SK-N-SH (cell line): Measurements from ENCODE around the gene LFNG. TPM values are rescaled to one million over a fixed set of nuclear protein-coding genes. Genes with fewer than 3 reads are reported as not detected.

ENCODE experiments used
- CTCF ChIA-PET: fragments of 300-600, 350-600 bp; formaldehyde crosslinking; extraction: SDS; loops from one replicate; lab custom pipeline; 2021; lab: Yijun Ruan, JAX
- POLR2A ChIA-PET: fragments of 350-600 bp; sonication (Branson Sonifier 250); formaldehyde crosslinking; extraction: SDS; loops from one replicate; lab custom pipeline; 2020; ENCODE audit warnings: antibody characterized with exemption, inconsistent platforms; lab: Yijun Ruan, JAX
- DNase-seq: peaks from one replicate; pipeline ENCODE4 v3.0.0; 2012
- H2AFZ ChIP-seq: fragments of 200-600 bp; sonication (generic); 2 replicates; pipeline ENCODE4 v1.8.1; 2016; ENCODE audit warnings: antibody characterized with exemption, mild to moderate bottlenecking, low read depth
- H3F3A ChIP-seq: fragments of 200-600 bp; sonication (generic); replicated peaks from 2 replicates; pipeline ENCODE3; 2016; ENCODE audit warnings: antibody characterized with exemption, mild to moderate bottlenecking; ENCODE audit not compliant: insufficient read depth
- H3K27ac ChIP-seq, 2 experiments: fragments of 200-500 bp in 1 of 2; fragments of 200-600 bp in 1 of 2; sonication (Bioruptor generic) in 1 of 2; sonication (generic), shearing (Covaris generic) in 1 of 2; 2 replicates each; pipeline versions ENCODE4 v1.5.1 to v1.6.1; 2014 to 2016; ENCODE audit warnings: low read depth in 2 of 2, inconsistent platforms in 1 of 2, low read length in 1 of 2, mild to moderate bottlenecking in 1 of 2, mixed read lengths in 1 of 2
- H3K27me3 ChIP-seq: fragments of 200-600 bp; sonication (generic), shearing (Covaris generic); 2 replicates; pipeline ENCODE4 v1.6.1; 2016; ENCODE audit warnings: mixed run types; ENCODE audit not compliant: insufficient read depth
- H3K36me3 ChIP-seq, 2 experiments: fragments of 200-500 bp in 1 of 2; fragments of 200-600 bp in 1 of 2; sonication (Bioruptor generic) in 1 of 2; sonication (generic) in 1 of 2; replicated peaks in 1 of 2; 2 replicates each; pipeline versions ENCODE3 to v1.5.1; 2014 to 2016; ENCODE audit warnings: low read length in 1 of 2, mild to moderate bottlenecking in 1 of 2; ENCODE audit not compliant: insufficient read depth in 2 of 2, control insufficient read depth in 1 of 2
- H3K4me1 ChIP-seq, 2 experiments: fragments of 200-500 bp in 1 of 2; fragments of 200-600 bp in 1 of 2; sonication (Bioruptor generic) in 1 of 2; sonication (generic), shearing (Covaris generic) in 1 of 2; 2 replicates each; pipeline versions ENCODE4 v1.5.1 to v1.6.1; 2014 to 2016; ENCODE audit warnings: low read depth in 1 of 2, low read length in 1 of 2, mixed run types in 1 of 2; ENCODE audit not compliant: insufficient read depth in 2 of 2, control insufficient read depth in 1 of 2
- H3K4me2 ChIP-seq: fragments of 200-600 bp; sonication (generic), shearing (Covaris generic); 2 replicates; pipeline ENCODE4 v1.6.1; 2017; ENCODE audit warnings: mixed run types
- H3K4me3 ChIP-seq, 2 experiments: fragments of 200-500 bp in 1 of 2; fragments of 200-600 bp in 1 of 2; sonication (Bioruptor generic) in 1 of 2; sonication (generic), shearing (Covaris generic) in 1 of 2; 2 replicates each; pipeline versions ENCODE4 v1.5.1 to v1.8.1; 2014 to 2016; ENCODE audit warnings: low read depth in 2 of 2, inconsistent platforms in 1 of 2, low read length in 1 of 2, mild to moderate bottlenecking in 1 of 2, mixed read lengths in 1 of 2, moderate library complexity in 1 of 2
- H3K79me2 ChIP-seq: fragments of 200-600 bp; sonication (generic); 2 replicates; pipeline ENCODE4 v1.8.1; 2017; ENCODE audit warnings: mild to moderate bottlenecking; ENCODE audit not compliant: insufficient read depth
- H3K9ac ChIP-seq: fragments of 200-600 bp; sonication (generic); 2 replicates; pipeline ENCODE4 v1.6.1; 2017; ENCODE audit warnings: mixed run types
- H3K9me2 ChIP-seq: fragments of 200-600 bp; sonication (generic); 2 replicates; pipeline ENCODE4 v1.6.1; 2017; ENCODE audit warnings: mixed run types
- H3K9me3 ChIP-seq: fragments of 200-600 bp; sonication (generic); 2 replicates; pipeline ENCODE4 v1.6.1; 2017; ENCODE audit warnings: mixed run types, mild to moderate bottlenecking, moderate library complexity
- H4K20me1 ChIP-seq: fragments of 200-600 bp; sonication (generic); 2 replicates; pipeline ENCODE4 v1.6.1; 2017; ENCODE audit warnings: mild to moderate bottlenecking, mixed run types; ENCODE audit not compliant: insufficient read depth
- EP300 ChIP-seq, 2 experiments: IDR thresholded peaks; 2 replicates each; pipeline versions ENCODE4 v1.4.0 to v1.6.1; 2012; ENCODE audit warnings: borderline replicate concordance in 1 of 2, low read depth in 1 of 2, low read length in 1 of 2
- FOSL2 ChIP-seq: IDR thresholded peaks from 2 replicates; pipeline ENCODE4 v1.4.0; 2012; ENCODE audit warnings: low read depth, mild to moderate bottlenecking, moderate library complexity, borderline replicate concordance
- GATA2 ChIP-seq: sonication (generic); formaldehyde crosslinking; IDR thresholded peaks from 2 replicates; pipeline ENCODE4 v1.5.0; 2020; ENCODE audit warnings: mild to moderate bottlenecking, missing genetic modification reagents
- MEF2A ChIP-seq: IDR thresholded peaks from 2 replicates; pipeline ENCODE4 v1.4.0; 2012; ENCODE audit warnings: low read depth, borderline replicate concordance
- POLR2AphosphoS5 ChIP-seq: IDR thresholded peaks from 2 replicates; pipeline ENCODE4 v1.6.1; 2012; ENCODE audit warnings: low read depth, low read length
- RAD21 ChIP-seq: IDR thresholded peaks from 2 replicates; pipeline ENCODE4 v1.6.1; 2012; ENCODE audit warnings: mild to moderate bottlenecking, low read length
- RCOR1 ChIP-seq: fragments of 150-350 bp; IDR thresholded peaks from 2 replicates; pipeline ENCODE4 v1.6.1; 2017; ENCODE audit warnings: antibody characterized with exemption, low read length
- RFX5 ChIP-seq: IDR thresholded peaks from 2 replicates; pipeline ENCODE4 v1.6.1; 2012; ENCODE audit warnings: mild to moderate bottlenecking, improper control_type of control experiment, low read length
- SMC3 ChIP-seq: IDR thresholded peaks from 2 replicates; pipeline ENCODE4 v1.6.1; 2012; ENCODE audit warnings: low read depth, low read length, improper control_type of control experiment
- TAF1 ChIP-seq: IDR thresholded peaks from 2 replicates; pipeline ENCODE4 v1.6.1; 2012; ENCODE audit warnings: low read depth, mild to moderate bottlenecking, low read length, moderate library complexity, borderline replicate concordance
- TEAD4 ChIP-seq: IDR thresholded peaks from 2 replicates; pipeline ENCODE4 v1.4.0; 2012; ENCODE audit warnings: mild to moderate bottlenecking, borderline replicate concordance; ENCODE audit not compliant: insufficient read depth
- WGBS: methylation state at CpG from one replicate; pipeline ENCODE4 v1.1.6; 2017; ENCODE audit warnings: low lambda C conversion rate; 5-methylcytosine and 5-hydroxymethylcytosine counted together
- polyA plus RNA-seq, 3 experiments: library from polyadenylated mRNA; depleted of rRNA; stranded (reverse); fragments of >200 nt; gene quantifications; 2 replicates each; pipeline ENCODE4 v1.2.3, GENCODE V29; 2012
- TF ChIP-seq, protein P1 (sequence below): fragments of 150-350 bp; IDR thresholded peaks from 2 replicates; pipeline ENCODE4 v1.6.1; 2016; ENCODE audit warnings: mild to moderate bottlenecking, low read depth, low read length
- TF ChIP-seq, protein P2 (sequence below): IDR thresholded peaks from 2 replicates; pipeline ENCODE4 v1.4.0; 2012; ENCODE audit warnings: low read depth, borderline replicate concordance
- TF ChIP-seq, protein P3 (sequence below): IDR thresholded peaks from 2 replicates; pipeline ENCODE4 v1.4.0; 2012; ENCODE audit warnings: low read depth, borderline replicate concordance

LFNG gene
- polyA plus RNA-seq, 1 of the 3 experiments (the other 2 are of a cell fraction) = 9.4 TPM

DNA sequence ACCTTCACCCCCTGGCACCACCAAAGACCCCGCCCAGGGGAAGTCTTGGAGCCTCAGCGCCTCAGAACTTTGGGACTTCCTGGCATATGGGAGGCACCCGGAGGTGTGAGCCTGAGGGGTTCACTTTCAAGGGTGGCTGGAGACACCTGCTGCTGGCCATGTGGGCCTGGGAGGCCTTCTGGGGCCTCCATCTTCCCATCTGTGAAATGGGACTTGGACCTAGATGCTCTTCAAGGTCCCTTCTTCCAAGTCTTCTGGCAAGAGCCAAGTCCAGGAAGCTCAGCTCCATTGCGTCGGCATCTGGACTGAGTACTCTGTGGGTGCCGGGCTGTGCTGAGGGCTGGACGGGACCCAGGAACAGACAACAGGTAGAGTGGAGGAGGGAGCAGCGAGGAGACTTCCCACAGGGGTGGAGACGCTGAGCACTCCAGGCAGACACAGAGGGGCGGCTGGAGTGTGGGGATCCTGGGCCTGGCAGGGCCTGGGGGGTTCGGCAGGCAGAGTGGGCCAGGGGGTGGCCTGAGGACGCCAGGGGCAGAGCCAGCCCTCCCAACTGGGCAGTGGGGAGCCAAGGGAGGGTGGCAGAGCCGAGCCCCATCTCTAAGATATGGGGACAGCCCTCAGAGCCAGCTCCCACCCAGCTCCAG, 9.3 kb upstream of the LFNG start:
- Histone ChIP-seq H3K27ac (peak overlapping the region in 1 of 2 experiments; percentile 67; a peak in 1 of 4 replicates), H3K9me3 (no peaks in the 10 kb centered on the region), H3F3A (peaks cover 7% of the 10 kb centered on the region), H3K4me1 (peaks cover 5 to 69% of the 10 kb centered on the region in 2 experiments; a peak in 2 of 4 replicates), H2AFZ (no peak overlapping the region), H4K20me1 (no peaks in the 10 kb centered on the region), H3K4me2 (no peak overlapping the region), H3K36me3 (no peaks in the 10 kb centered on the region), H3K9me2 (no peaks in the 10 kb centered on the region), H3K27me3 (no peaks in the 10 kb centered on the region), H3K9ac (no peak overlapping the region), H3K79me2 (no peaks in the 10 kb centered on the region), H3K4me3 (no peak overlapping the region)
- TF ChIP-seq, protein P1, sequence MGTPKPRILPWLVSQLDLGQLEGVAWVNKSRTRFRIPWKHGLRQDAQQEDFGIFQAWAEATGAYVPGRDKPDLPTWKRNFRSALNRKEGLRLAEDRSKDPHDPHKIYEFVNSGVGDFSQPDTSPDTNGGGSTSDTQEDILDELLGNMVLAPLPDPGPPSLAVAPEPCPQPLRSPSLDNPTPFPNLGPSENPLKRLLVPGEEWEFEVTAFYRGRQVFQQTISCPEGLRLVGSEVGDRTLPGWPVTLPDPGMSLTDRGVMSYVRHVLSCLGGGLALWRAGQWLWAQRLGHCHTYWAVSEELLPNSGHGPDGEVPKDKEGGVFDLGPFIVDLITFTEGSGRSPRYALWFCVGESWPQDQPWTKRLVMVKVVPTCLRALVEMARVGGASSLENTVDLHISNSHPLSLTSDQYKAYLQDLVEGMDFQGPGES = no peak
- TF ChIP-seq TAF1 = no peak
- no peak for TF ChIP-seq RAD21
- no peak for TF ChIP-seq GATA2 (CRISPR knock-in tag)
- TF ChIP-seq SMC3 = no peak
- no peak for TF ChIP-seq RFX5
- no peak for TF ChIP-seq POLR2AphosphoS5
- TF ChIP-seq TEAD4 = no peak
- no peak for TF ChIP-seq MEF2A
- TF ChIP-seq, protein P2, sequence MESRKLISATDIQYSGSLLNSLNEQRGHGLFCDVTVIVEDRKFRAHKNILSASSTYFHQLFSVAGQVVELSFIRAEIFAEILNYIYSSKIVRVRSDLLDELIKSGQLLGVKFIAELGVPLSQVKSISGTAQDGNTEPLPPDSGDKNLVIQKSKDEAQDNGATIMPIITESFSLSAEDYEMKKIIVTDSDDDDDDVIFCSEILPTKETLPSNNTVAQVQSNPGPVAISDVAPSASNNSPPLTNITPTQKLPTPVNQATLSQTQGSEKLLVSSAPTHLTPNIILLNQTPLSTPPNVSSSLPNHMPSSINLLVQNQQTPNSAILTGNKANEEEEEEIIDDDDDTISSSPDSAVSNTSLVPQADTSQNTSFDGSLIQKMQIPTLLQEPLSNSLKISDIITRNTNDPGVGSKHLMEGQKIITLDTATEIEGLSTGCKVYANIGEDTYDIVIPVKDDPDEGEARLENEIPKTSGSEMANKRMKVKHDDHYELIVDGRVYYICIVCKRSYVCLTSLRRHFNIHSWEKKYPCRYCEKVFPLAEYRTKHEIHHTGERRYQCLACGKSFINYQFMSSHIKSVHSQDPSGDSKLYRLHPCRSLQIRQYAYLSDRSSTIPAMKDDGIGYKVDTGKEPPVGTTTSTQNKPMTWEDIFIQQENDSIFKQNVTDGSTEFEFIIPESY = no peak
- TF ChIP-seq, protein P3, sequence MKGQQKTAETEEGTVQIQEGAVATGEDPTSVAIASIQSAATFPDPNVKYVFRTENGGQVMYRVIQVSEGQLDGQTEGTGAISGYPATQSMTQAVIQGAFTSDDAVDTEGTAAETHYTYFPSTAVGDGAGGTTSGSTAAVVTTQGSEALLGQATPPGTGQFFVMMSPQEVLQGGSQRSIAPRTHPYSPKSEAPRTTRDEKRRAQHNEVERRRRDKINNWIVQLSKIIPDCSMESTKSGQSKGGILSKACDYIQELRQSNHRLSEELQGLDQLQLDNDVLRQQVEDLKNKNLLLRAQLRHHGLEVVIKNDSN = no peak
- TF ChIP-seq RCOR1 = no peak
- no peak for TF ChIP-seq EP300 (IDR thresholded peaks at IDR 0.05; ENCODE audit: borderline replicate concordance in 1 of 2, low read depth in 1 of 2, low read length in 1 of 2)
- no peak for TF ChIP-seq FOSL2
- WGBS = 89% methylated on average over 11 of the region's 13 CpGs
- DNase-seq = no peak
- ChIA-PET POLR2A (no interaction called here), CTCF (interaction anchor here (1.0 to 1.5 kb wide), 5 partner anchors 32 to 161 kb away, joined by 3 to 9 read pairs (median 4); no protein-coding TSS in a partner anchor)
